ENCODE measurements around the gene GMPR2.

- TF ChIP-seq CTCF (IDR thresholded peaks at IDR 0.05) (no peak), POLR2A (IDR thresholded peaks at IDR 0.05) (no peak)
These were observed 4.1 kb downstream of the GMPR2 start for GRCh38 chr14:24236689-24237462.

All from thyroid gland (tissue), 4 donors.